H9 (cell line): Measurements from ENCODE around the gene CELF3. TPM values are rescaled to one million over a fixed set of nuclear protein-coding genes. Genes with fewer than 3 reads are reported as not detected.

Source experiments
- DNase-seq: peaks from one replicate; pipeline ENCODE4 v3.0.0-alpha.2; 2017
- H2AFZ ChIP-seq: one replicate; pipeline ENCODE4 v1.6.1; 2013; ENCODE audit warnings: mild to moderate bottlenecking, low read length, control low read depth, moderate library complexity
- H2AK5ac ChIP-seq: 2 replicates; pipeline ENCODE4 v1.6.1; 2013; ENCODE audit warnings: low read length, control low read depth, mixed read lengths; ENCODE audit not compliant: insufficient read length
- H2BK120ac ChIP-seq: one replicate; pipeline ENCODE4 v1.6.1; 2013; ENCODE audit warnings: low read depth, mild to moderate bottlenecking, low read length, control low read depth, inconsistent platforms; ENCODE audit not compliant: poor library complexity, severe bottlenecking
- H2BK12ac ChIP-seq: 2 replicates; pipeline ENCODE4 v1.6.1; 2013; ENCODE audit warnings: low read length, control low read depth, mixed read lengths, low read depth; ENCODE audit not compliant: insufficient read length
- H2BK15ac ChIP-seq: 2 replicates; pipeline ENCODE4 v1.6.1; 2013; ENCODE audit warnings: low read depth, low read length, control low read depth
- H2BK20ac ChIP-seq: one replicate; pipeline ENCODE4 v1.6.1; 2013; ENCODE audit warnings: low read depth, mild to moderate bottlenecking, low read length, control low read depth, inconsistent platforms; ENCODE audit not compliant: poor library complexity, severe bottlenecking
- H2BK5ac ChIP-seq: 2 replicates; pipeline ENCODE4 v1.6.1; 2013; ENCODE audit warnings: low read length, control low read depth, mixed read lengths; ENCODE audit not compliant: insufficient read length
- H3K14ac ChIP-seq: 2 replicates; pipeline ENCODE4 v1.6.1; 2013; ENCODE audit warnings: low read length, control low read depth; ENCODE audit not compliant: insufficient read depth
- H3K18ac ChIP-seq: 2 replicates; pipeline ENCODE4 v1.6.1; 2013; ENCODE audit warnings: low read depth, mild to moderate bottlenecking, mixed read lengths, low read length, control low read depth; ENCODE audit not compliant: insufficient read length
- H3K23ac ChIP-seq: 2 replicates; pipeline ENCODE4 v1.6.1; 2013; ENCODE audit warnings: low read length, control low read depth, mixed read lengths, low read depth; ENCODE audit not compliant: insufficient read length
- H3K23me2 ChIP-seq: 2 replicates; pipeline ENCODE4 v1.6.1; 2013; ENCODE audit warnings: low read depth, mild to moderate bottlenecking, mixed read lengths, low read length, control low read depth; ENCODE audit not compliant: insufficient read length, poor library complexity, severe bottlenecking
- H3K27ac ChIP-seq: 2 replicates; pipeline ENCODE4 v1.5.1; 2013; ENCODE audit warnings: low read length, control low read depth, mixed read lengths, low read depth; ENCODE audit not compliant: insufficient read length
- H3K27me3 ChIP-seq: 2 replicates; pipeline ENCODE4 v1.6.1; 2013; ENCODE audit warnings: low read length, control low read depth, inconsistent platforms; ENCODE audit not compliant: insufficient read depth
- H3K4ac ChIP-seq: 2 replicates; pipeline ENCODE4 v1.6.1; 2013; ENCODE audit warnings: low read depth, mild to moderate bottlenecking, control low read depth, inconsistent platforms, low read length, moderate library complexity
- H3K4me1 ChIP-seq: 2 replicates; pipeline ENCODE4 v1.6.1; 2013; ENCODE audit warnings: low read length, control low read depth, inconsistent platforms; ENCODE audit not compliant: insufficient read depth
- H3K4me2 ChIP-seq: 2 replicates; pipeline ENCODE4 v1.6.1; 2013; ENCODE audit warnings: low read length, control low read depth, mixed read lengths; ENCODE audit not compliant: insufficient read length, insufficient read depth
- H3K56ac ChIP-seq: 2 replicates; pipeline ENCODE4 v1.6.1; 2013; ENCODE audit warnings: low read depth, mild to moderate bottlenecking, mixed read lengths, low read length, control low read depth; ENCODE audit not compliant: insufficient read length
- H3K79me1 ChIP-seq: 2 replicates; pipeline ENCODE4 v1.6.1; 2013; ENCODE audit warnings: low read depth, mild to moderate bottlenecking, moderate library complexity, low read length, control low read depth, inconsistent platforms; ENCODE audit not compliant: insufficient read depth, poor library complexity, severe bottlenecking
- H3K79me2 ChIP-seq: 2 replicates; pipeline ENCODE4 v1.6.1; 2013; ENCODE audit warnings: low read length, control low read depth, inconsistent platforms; ENCODE audit not compliant: insufficient read depth
- H3K9ac ChIP-seq: 2 replicates; pipeline ENCODE4 v1.6.1; 2013; ENCODE audit warnings: low read length, control low read depth, mixed read lengths; ENCODE audit not compliant: insufficient read length; ENCODE audit errors: extremely low read depth
- H3K9me3 ChIP-seq: one replicate; pipeline ENCODE4 v1.6.1; 2013; ENCODE audit warnings: low read depth, low read length, inconsistent platforms; ENCODE audit not compliant: control insufficient read depth
- H3T11ph ChIP-seq: one replicate; pipeline ENCODE4 v1.6.1; 2013; ENCODE audit warnings: mild to moderate bottlenecking, low read length, control low read depth, inconsistent platforms
- H4K20me1 ChIP-seq: one replicate; pipeline ENCODE4 v1.6.1; 2013; ENCODE audit not compliant: control insufficient read depth, insufficient read length, insufficient read depth
- H4K5ac ChIP-seq: 2 replicates; pipeline ENCODE4 v1.6.1; 2013; ENCODE audit warnings: low read depth, mild to moderate bottlenecking, mixed read lengths, low read length, control low read depth; ENCODE audit not compliant: insufficient read length
- H4K8ac ChIP-seq: replicated peaks from 2 replicates; pipeline ENCODE4 v1.6.1; 2013; ENCODE audit warnings: low read length, control low read depth, mixed read lengths, low read depth; ENCODE audit not compliant: insufficient read length
- H4K91ac ChIP-seq: 2 replicates; pipeline ENCODE4 v1.6.1; 2013; ENCODE audit warnings: low read depth, mild to moderate bottlenecking, moderate library complexity, mixed read lengths, low read length, control low read depth; ENCODE audit not compliant: insufficient read length
- H3K27ac Mint-ChIP-seq, 3 experiments: 2 replicates in 2 of 3; 3 replicates in 1 of 3; pipeline ENCODE4 v1.8.0; 2020 to 2021; ENCODE audit warnings: mixed read lengths in 3 of 3, mild to moderate bottlenecking in 1 of 3, moderate library complexity in 1 of 3
- H3K27me3 Mint-ChIP-seq: 2 replicates; pipeline ENCODE4 v1.8.0; 2021; ENCODE audit warnings: low read depth, mild to moderate bottlenecking, moderate library complexity, mixed read lengths
- H3K36me3 Mint-ChIP-seq, 3 experiments: 2 replicates in 2 of 3; 3 replicates in 1 of 3; pipeline ENCODE4 v1.8.0; 2020 to 2021; ENCODE audit warnings: low read depth in 3 of 3, mixed read lengths in 3 of 3; ENCODE audit not compliant: insufficient read depth in 1 of 3
- H3K4me1 Mint-ChIP-seq, 2 experiments: 2 replicates each; pipeline ENCODE4 v1.8.0; 2020; ENCODE audit warnings: mixed read lengths in 2 of 2
- H3K4me3 Mint-ChIP-seq, 2 experiments: 2 replicates in 1 of 2; 3 replicates in 1 of 2; pipeline ENCODE4 v1.8.0; 2020 to 2021; ENCODE audit warnings: mild to moderate bottlenecking in 2 of 2, mixed read lengths in 2 of 2, moderate library complexity in 1 of 2
- H3K9me3 Mint-ChIP-seq, 2 experiments: 2 replicates in 1 of 2; 3 replicates in 1 of 2; pipeline ENCODE4 v1.8.0; 2020; ENCODE audit warnings: mild to moderate bottlenecking in 2 of 2, mixed read lengths in 2 of 2, moderate library complexity in 1 of 2
- CTCF ChIP-seq: fragments of 200-600 bp; sonication (generic); conservative IDR thresholded peaks from 3 replicates; pipeline ENCODE4 v1.8.0; 2021; ENCODE audit warnings: antibody characterized with exemption, mild to moderate bottlenecking
- total RNA-seq: library from RNA; stranded (reverse); gene quantifications from 2 replicates; pipeline ENCODE4 v1.2.1, GENCODE V29; 2021

CELF3 gene
- total RNA-seq, 1 experiment from 2014 or later: 0.90 TPM

- H3T11ph ChIP-seq: no peak overlapping the region
- no peak for DNase-seq
- H2BK20ac ChIP-seq: no peak overlapping the region
- peaks cover 7 to 10% of the 10 kb centered on the region in 2 experiments for H3K4me1 Mint-ChIP-seq
- H4K5ac ChIP-seq: no peak overlapping the region
- H3K9me3 ChIP-seq: no peaks in the 10 kb centered on the region
- no peak overlapping the region for H2BK15ac ChIP-seq
- no peak overlapping the region for H2AK5ac ChIP-seq
- H3K14ac ChIP-seq: no peak overlapping the region
- H3K56ac ChIP-seq: no peak overlapping the region
- H4K91ac ChIP-seq: no peak overlapping the region
- no peaks in the 10 kb centered on the region for H4K20me1 ChIP-seq
- no peaks in the 10 kb centered on the region for H3K79me2 ChIP-seq
- no peak overlapping the region for H3K4ac ChIP-seq
- H3K4me3 Mint-ChIP-seq: no peak overlapping the region
- no peak overlapping the region for H3K27ac Mint-ChIP-seq
- no peaks in the 10 kb centered on the region for H3K27me3 Mint-ChIP-seq
- H2AFZ ChIP-seq: no peak overlapping the region
- no peak overlapping the region for H3K18ac ChIP-seq
- no peak overlapping the region for H3K27ac ChIP-seq
- H2BK12ac ChIP-seq: no peak overlapping the region
- no peak overlapping the region for H3K9ac ChIP-seq
- no peaks in the 10 kb centered on the region; the same call in none of the 2 replicates for H3K4me1 ChIP-seq
- H3K9me3 Mint-ChIP-seq: no peaks in the 10 kb centered on the region
- no peaks in the 10 kb centered on the region for H3K27me3 ChIP-seq
- H4K8ac ChIP-seq: no peak overlapping the region
- no peak for TF ChIP-seq CTCF
- H3K23me2 ChIP-seq: peaks cover 9% of the 10 kb centered on the region
- H3K79me1 ChIP-seq: no peaks in the 10 kb centered on the region
- peaks cover 22 to 40% (median 33%) of the 10 kb centered on the region in 3 experiments; a peak in 6 of 7 replicates for H3K36me3 Mint-ChIP-seq
- H3K4me2 ChIP-seq: no peak overlapping the region
- H2BK5ac ChIP-seq: no peak overlapping the region
- no peak overlapping the region for H2BK120ac ChIP-seq
- H3K23ac ChIP-seq: no peak overlapping the region
Measured at GRCh38 chr1:151759241-151759640, 42.6 kb upstream of the CELF3 start.
